HG03064 (cell line): ENCODE results near the gene SPATA46.

ENCODE experiments used
- ATAC-seq: cut with Tn5 transposase; IDR thresholded peaks from one replicate; pipeline ENCODE4 v1.9.1; 2021; ENCODE audit warnings: low read depth; ENCODE audit not compliant: unreplicated experiment

Gene SPATA46

DNA sequence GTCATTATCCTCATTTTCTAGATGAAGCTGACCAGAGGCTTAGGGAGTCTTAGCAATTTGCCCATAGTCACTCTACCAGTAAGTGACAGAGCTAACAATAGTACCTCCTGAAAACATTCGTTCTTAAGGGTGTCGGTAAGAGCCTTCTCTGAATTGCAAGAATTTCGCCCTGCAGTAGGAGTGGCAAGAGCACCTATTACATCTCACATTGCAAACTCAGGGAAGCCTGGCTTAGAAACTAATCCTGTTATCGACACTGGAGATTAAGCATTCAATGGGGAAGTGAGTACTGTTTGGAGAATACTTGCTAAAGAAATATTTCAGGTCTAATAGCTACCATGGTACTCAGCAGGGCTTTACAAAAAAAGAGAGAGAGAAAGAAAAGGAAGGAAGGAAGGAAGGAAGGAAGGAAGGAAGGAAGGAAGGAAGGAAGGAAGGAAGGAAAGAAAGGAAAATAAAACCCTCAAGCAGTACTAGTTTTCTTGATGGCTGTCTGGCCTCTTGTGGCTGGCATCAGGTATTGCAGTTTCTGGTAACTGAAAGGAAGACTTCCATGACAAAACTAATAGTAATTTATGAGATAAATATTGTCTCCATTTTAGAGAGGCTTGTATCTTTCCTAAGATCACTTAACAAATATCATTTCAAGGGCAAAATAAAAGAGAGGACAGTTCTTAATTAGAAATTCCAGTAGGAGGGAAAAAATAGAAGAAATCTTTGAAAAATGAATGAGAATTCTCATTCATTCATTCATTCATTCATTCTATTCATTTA lies 15.3 kb upstream of the SPATA46 start:
- ATAC-seq, result no peak

DNA sequence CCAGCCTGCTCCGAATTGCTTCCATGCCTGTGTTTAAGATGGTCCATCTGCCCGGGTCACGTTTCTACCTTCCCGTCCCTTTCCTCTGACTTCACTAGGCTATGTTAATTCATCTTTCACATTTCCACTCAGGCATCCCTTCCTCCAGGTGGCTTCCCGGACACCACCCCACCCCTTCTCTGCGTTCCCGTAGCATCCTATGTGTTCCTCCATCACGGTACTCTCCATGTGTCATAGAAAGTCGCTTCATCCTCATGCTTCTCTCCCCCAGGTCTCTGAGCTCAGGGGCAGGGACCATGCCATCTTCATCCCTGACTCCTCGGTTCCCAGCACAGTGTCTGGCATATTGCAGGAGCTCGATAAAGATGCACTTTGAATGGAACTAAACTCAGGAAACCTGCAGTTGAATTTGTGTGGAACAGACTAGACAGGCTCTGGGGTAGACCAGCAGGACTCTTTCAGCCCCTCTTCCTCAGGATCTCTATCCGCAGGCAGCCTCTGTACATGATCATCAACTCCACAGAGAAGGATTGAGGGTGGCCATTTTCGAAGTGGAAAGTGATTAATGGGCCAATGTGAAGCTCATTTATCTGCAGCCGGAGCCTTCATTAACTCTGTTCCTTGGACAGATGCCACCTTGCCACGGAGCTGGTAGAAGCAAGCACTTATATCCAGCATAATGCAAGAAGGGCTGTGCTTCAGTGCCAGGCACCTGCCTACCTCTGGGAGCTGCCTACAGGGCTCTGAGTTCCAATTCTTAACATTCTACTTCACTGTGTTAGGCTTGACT lies 13.9 kb upstream of the SPATA46 start:
- ATAC-seq, result no peak

DNA sequence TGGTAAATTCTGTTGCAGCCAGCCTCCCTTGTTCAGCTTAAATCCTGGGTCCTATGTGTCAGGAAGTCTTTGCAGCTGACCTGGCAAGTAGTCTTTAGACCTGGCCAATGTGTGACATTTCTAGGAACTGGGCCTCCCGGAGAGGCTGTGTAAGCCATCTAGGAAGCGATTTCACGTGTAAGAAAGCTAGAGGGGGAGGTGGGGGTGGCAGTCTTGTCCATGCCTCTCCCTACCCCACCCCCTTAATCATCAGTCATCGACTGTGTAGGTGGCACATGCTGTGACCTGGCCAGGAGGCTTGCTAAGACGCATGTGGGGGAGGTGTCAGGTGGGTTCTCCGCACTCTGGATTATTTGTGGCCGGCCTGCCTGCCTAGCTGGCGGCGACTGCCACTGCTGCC lies 13.3 kb upstream of the SPATA46 start:
- no peak for ATAC-seq

DNA sequence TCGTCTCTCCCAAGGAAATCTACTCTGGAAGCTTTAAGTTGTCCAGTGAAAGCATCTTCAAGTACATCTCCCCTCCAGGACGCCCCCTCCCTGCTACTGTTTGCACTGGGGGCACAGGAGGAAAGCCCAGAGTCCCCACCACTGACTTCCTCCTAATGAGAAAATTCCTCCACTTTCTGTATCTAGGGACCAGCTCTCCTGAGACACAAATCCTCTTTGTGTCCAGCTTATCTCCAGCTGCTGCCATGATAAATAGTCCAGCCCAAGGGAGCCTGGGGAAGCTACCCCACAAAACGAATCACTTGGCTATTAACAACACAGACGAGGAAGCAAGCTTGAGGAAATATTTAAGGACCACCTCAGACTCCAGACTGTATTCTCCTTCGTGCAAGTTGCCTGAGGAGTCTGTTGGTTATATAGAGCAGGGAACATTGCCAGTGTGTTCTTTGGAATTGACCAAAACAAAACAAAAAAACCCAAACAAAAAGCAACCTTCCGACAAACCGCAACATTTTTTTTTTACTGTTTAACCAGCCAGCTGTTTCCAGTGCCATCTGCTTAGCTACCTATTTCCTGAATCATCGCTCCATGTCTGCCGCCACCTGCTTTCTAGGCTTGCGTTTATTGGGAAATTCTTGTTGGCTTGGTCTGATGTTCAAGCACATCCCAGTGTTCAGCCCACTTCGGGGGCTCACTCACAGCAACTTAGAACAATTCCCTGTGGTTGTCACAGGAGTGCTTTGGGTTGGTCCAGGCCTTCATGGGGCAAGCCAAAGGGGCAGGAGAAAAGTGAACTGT lies 12.6 kb upstream of the SPATA46 start:
- ATAC-seq, result no peak

DNA sequence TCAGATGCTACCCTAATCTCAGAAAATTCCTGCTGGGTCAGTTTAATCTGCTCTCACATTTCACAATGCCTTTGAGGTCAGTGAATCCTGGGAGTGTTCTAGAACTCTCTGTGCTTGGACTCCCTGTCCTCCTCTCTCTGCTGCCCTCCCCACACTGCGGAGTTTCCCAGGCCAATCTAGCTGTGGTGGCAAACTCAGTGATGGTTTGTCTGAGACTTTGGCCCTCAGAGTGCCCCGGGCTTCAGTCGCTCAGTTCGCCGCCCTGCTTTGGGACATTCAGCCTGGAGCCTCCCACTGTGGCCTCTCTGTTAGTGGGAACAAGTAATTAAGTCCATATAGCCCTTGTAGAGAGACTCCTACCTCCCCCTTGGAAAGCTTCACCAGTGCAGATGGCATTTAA lies 12.0 kb upstream of the SPATA46 start:
- no peak for ATAC-seq

DNA sequence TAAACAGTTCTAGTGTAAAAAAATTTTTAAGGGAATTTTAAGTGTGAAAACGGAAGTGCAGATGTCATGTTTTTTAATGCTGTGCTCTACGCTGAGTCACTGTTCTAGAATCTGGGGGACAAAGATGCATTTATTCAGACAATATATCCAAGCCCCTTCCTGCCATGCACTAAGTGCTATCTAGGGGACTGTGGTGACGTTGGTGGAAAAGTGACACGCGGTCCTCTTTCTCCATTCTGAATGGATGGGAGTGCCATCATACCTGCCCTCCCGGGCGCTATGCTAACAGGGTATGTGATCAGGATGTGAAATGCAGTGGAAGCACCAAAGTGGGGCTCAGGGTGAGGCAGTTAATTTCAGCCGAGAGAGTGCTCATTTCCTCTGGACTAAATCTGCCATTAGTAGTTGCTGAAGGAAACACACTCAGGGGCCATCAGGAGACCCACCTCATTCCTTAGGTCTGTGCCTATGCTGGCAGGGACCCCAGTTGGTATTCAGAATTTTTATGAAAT lies 11.5 kb upstream of the SPATA46 start:
- ATAC-seq, result no peak

DNA sequence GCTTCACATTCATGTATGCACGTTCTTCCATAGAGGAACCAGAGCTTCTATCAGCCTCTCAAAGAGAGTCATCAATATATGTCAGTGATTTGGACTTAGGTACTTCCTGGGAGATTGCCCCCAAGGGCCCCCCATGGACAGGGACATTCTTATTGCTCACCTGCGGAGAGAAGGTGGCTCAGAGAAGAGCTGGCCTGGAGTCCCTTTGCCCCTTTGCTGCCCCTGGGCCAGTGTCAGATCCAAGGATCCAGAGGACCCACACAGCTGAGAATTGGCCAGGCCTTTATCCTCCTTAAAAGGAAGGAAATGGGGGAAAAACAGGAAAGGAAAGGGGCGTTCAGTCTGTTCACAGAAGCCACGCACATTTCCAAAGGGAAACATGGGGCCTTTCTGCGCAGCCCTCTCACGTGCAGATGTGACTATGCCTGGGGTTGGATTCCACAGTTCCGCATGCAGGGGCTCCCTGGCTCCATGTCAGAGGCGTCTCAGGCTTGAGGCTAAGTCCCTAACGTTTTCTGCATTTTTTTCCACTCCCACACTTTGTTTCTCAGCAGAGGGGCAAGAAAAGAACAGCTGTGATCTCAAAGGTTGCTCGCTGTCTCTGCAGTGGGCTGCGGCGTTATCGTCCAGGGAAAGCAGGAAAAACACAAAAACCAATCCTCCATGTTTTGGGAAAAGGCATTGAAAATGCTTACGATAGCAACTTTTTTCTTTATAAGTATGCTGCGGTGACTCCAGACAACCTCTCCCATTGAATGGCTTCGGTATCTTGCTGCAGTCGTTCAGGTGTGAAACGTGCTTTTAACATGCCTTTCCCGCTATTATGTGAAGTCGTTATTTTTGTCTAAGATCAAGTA lies 10.8 kb upstream of the SPATA46 start:
- ATAC-seq, result no peak

DNA sequence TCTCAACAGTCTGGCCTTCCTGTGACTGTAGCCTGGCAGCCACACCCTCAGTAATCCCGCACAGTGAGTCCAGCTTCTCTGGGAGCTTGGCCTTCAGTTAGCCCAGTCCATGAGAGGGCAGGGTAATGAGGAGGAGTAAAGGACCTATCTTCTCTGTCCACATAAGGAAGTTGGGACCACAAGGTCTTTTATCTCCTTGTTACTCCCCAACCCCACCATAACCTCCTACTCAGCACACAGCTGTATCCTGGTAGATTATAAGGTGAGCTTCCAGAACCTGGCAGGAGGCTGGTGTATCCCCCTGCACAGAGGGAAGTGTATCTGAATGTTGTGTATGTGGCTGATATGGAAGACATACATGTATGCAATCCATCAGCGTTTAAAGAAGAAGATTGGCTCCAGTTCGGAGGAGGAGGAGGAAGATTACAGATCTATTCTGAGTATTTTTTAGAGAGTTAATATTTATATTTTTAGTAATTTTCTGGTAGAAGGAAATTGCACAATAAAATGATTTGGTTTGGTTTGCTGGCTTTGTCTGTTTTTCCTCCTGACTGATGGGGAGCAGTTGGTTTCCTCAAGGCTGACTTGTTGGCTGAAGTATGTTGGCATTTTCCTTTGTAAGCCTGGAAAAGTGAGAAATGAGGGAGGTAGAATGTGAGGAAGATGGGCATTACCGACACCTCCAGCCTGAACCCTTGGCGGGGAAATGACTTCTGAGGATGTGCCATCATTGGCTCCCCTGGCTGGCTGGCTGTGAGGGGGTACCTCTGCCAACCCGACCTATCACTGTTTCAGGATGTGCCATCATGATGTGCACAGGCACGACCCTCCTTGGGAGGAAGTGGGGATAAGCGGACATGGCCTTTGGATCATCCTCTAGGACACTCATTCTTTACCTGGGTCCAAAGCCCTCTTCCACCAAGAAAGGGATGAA lies 9.9 kb upstream of the SPATA46 start:
- no peak for ATAC-seq

DNA sequence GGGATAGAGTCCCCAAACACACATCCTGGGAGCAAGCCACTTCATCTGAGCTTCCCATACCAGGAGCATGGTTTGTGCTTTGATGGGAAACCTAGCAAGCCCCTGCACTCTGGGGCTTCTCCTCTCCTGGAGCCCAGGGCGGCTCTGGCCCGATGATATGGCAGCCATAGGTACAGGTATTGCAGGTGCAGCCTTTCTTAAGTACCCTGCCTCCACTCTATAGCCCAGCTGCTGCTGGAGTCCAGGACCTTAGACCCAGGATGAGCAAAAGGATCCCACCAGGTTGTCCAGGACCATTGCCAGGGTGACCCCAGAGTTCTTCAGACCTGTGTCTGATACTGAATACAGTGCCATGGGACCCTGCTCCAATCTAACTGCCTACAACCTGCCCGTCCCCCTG lies 9.0 kb upstream of the SPATA46 start:
- no peak for ATAC-seq

DNA sequence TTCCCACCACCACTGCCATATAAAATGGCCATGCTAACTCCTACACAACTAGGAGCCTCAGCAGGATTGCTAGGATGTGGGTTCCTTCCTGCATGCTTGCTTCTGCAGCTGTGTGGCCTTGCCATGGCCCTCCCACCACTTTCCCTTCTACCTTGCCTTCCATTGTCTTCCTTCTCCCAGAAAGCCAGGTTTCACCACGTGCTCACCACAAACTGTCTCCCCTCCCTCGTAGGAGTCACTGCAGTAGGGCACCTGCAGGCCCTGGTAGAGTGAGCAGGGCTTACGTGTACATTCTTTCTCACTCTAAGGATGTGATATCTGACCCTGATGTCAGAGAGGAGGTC lies 8.6 kb upstream of the SPATA46 start:
- no peak for ATAC-seq

DNA sequence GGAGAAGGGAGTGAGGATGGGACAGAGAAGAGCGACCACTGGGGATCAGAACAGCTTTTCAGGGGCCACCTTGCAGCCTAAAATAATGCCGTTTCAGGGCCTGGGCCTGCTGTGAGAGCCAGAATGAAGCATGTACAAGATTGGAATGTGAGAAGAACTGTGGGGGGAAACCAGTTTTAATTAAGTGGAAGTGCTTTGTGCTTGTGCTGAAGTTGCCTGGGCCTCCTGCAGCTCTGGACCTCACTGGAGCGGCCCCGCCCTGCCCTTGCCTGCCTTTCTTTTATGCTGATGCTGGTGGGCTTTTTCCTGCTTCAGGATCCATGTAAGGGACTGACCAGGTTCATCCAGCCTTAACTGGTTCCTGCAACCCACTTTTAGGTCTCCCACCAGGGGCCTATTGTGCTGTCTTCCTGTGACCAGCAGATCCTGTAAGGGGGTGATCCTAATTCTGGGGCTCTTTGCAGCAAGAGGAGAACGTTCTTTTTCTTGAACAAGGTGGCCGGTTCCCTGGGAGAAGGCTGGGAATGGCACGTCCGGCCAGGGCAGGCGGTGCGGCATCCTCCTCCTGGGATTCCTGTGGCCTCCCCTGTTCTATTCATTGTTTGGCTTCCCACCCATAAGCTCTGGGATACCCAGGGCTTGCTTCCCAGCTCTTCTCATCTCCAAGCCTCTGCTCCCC lies 8.1 kb upstream of the SPATA46 start:
- ATAC-seq, result no peak

DNA sequence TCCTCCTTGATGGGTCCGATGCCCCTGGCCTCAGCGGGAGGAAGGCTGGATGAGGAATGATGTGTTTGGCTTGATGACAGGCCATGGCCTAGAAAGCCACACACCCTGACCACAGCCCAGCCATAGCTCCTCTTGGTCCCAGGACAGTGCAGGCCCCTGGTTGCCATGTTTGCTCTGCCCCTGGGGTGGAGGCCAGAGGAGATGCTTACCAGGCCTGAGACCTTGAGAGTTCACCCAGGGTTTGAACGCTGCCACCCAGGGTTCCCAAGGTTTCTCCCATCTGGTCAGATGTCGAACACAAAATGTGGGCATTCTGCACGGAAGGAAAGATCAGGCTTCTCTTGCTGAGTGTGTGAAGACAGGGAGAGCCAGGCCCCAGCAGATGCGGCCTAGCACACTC lies 7.5 kb upstream of the SPATA46 start:
- ATAC-seq, result no peak

DNA sequence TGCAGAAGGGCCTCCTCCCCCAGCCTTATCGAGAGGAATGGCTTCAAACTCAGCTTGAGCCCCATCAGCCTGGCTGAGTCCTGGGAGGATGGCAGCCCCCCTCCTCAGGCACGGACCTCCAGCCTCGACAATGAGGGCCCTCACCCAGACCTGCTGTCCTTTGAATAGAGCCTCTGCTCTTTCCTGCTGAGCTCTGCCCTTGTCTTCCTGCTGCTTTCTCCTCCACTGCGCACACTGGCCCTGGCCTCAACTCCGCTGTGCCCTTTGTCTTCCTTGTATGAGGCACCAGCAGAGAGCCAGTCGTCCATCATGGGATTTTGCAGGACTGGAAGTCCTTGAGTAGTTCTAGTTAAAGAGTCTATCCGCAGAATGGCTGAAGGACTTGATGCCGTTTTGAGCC lies 6.9 kb upstream of the SPATA46 start:
- ATAC-seq, result no peak

DNA sequence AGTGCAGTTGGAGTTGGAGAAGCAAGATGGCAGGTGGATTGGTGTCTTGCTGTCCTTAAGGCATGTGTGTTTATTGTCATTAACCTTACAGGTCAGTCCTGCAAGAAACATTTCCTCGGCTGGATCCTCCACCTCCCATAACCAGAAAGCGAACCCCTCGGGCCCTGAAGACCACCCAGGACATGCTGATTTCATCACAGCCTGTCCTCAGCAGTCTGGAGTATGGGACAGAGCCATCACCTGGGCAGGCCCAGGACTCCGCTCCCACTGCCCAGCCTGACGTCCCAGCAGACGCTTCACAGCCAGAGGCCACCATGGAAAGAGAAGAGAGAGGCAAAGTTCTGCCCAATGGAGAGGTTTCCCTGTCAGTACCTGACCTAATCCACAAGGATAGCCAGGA lies 6.4 kb upstream of the SPATA46 start:
- no peak for ATAC-seq

DNA sequence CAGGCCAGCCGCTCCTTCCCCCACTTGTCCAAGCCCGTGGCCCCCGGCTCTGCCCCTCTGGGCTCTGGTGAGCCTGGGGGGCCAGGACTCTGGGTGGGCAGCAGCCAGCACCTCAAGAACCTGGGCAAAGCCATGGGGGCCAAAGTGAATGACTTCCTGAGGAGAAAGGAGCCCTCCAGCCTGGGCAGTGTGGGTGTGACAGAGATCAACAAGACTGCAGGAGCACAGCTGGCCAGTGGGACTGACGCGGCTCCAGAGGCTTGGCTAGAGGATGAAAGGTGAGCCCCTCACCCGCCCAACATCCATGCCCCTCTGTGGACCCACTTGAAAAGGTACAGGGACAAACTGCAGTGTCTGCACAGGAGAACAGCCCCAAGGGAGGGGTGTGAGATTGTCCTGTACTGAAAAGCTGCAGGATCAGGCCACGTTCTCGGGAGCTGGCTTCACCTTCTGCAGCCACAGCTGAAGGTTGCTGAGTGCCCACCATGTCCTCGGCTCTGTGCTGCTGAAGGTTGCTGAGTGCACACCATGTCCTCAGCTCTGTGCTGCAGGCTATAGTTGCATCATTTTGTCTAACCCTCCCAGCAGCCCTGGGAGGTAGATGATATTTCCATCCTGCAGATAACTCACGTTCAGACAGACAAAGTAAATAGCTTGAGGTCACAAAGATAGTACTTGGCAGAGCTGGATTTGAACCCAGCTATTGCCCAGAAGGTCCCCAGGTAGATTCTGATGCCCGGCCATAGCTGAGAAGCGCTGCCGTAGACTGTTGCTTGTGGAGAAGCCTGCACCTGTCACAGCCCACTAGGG lies 5.5 kb upstream of the SPATA46 start:
- no peak for ATAC-seq

DNA sequence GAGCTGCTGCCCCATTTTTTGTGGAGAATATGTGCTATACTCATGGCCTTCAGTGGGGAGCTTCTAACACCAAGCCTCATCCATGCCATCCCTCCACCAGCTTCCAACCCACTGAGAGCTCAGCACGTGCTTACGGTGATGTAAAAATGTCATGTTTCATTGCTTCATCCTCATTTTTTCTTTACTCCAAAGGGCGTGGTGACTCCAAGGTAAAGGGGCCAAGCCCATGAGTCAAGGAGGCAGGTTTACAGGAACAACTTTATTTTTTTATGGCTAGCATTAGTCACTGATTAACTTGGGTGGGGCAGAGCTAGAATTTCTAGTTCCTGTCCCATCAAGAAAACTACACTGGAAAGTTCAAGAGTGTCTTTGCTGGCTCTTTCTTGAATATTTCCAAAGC lies 4.7 kb upstream of the SPATA46 start, which contains the start of gene C1orf226:
TSS of gene C1orf226 (plus strand) at position 346 of the 400 bp plus-strand sequence. CDS start 174 bp downstream, outside the sequence.
- no peak for ATAC-seq

DNA sequence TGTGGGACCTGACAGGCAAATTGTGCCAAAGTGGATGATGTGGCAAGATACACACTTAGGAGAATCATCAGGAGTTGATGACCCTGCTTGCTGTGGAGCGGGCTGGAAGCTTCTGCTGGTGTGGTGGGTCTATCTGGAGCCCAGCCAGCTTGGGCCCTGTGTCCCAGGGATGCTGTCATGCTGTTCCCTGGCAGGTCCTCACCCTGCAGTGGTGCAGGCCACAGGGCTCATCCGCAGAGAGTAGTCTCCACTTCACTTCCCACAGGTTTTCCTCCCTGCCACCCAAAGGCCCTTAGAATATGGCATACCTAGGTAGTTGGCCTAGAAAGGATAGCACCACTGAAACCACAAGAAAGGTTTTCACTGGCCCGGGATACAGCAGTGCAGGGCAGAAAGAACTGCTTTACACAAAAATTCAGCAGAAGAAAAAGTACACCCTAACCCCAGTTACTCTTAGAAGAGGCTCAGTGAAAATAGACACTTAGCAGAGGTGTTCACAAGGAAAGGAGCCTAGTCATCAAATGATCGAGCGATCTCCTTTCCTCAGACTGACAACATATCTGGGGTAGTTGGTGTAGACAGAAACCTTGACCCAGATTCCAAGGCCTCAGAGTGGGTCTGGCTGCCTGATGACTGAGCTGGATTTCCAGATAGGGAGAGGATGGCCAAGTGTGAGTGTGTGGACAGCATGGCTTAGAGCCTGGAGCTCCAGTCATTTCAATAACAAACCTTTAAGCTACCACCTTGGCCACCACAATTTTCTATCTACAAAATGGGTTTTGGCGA lies 3.6 kb upstream of the SPATA46 start:
- no peak for ATAC-seq
